Fibroblast of mammary gland (primary cell): ENCODE results near the gene ACADVL.

Source experiments
- DNase-seq: peaks from one replicate; pipeline ENCODE4 v3.0.0-alpha.2; 2010; ENCODE audit warnings: low read depth
- H3K4me3 ChIP-seq: 2 replicates; pipeline ENCODE4 v1.5.1; 2011; ENCODE audit warnings: low read depth, mild to moderate bottlenecking, low read length, moderate library complexity; ENCODE audit not compliant: control insufficient read depth
- TF ChIP-seq, protein P1 (sequence below): conservative IDR thresholded peaks from 2 replicates; pipeline ENCODE4 v1.5.1; 2011; ENCODE audit warnings: low read depth, low read length, inconsistent platforms; ENCODE audit not compliant: control insufficient read depth, insufficient read depth

ACADVL gene

DNA sequence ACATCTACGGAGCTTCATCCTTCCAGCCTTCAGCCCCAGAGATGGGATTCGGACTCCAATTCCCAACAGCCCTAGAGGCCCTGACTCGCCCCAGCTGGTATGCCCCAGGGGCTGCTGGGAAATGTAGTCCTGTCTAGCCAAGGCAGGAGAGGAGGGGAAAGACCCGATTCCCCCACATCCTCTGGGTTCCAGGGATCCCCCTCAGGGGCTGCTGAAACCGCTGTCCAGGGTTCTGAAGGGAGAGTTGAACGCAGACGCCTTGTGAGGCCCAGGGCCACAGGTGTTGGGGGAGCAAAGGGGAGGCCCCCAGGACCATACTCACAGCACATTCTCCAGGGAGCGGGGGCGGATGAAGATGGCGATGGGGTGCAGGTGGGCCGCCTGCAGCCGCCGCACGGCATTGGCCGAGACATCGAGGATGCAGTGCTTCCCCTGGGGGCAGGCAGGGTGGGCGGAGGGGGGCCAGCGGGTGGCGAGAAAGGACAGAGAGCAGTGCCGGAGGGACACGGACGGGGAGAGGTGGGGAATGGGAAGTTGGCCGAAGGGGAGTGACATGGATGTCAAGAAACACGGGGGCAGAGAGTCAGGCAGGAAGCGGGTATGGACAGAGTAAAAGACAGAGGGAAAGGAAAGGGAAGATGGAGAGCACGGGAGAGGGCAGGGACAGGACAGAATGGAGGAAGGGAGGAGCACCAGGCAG is 28.0 kb upstream of the ACADVL start:
- TF ChIP-seq, protein P1, sequence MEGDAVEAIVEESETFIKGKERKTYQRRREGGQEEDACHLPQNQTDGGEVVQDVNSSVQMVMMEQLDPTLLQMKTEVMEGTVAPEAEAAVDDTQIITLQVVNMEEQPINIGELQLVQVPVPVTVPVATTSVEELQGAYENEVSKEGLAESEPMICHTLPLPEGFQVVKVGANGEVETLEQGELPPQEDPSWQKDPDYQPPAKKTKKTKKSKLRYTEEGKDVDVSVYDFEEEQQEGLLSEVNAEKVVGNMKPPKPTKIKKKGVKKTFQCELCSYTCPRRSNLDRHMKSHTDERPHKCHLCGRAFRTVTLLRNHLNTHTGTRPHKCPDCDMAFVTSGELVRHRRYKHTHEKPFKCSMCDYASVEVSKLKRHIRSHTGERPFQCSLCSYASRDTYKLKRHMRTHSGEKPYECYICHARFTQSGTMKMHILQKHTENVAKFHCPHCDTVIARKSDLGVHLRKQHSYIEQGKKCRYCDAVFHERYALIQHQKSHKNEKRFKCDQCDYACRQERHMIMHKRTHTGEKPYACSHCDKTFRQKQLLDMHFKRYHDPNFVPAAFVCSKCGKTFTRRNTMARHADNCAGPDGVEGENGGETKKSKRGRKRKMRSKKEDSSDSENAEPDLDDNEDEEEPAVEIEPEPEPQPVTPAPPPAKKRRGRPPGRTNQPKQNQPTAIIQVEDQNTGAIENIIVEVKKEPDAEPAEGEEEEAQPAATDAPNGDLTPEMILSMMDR: no peak
- peak; percentile 37 for DNase-seq
- no peak overlapping the region for H3K4me3 ChIP-seq

DNA sequence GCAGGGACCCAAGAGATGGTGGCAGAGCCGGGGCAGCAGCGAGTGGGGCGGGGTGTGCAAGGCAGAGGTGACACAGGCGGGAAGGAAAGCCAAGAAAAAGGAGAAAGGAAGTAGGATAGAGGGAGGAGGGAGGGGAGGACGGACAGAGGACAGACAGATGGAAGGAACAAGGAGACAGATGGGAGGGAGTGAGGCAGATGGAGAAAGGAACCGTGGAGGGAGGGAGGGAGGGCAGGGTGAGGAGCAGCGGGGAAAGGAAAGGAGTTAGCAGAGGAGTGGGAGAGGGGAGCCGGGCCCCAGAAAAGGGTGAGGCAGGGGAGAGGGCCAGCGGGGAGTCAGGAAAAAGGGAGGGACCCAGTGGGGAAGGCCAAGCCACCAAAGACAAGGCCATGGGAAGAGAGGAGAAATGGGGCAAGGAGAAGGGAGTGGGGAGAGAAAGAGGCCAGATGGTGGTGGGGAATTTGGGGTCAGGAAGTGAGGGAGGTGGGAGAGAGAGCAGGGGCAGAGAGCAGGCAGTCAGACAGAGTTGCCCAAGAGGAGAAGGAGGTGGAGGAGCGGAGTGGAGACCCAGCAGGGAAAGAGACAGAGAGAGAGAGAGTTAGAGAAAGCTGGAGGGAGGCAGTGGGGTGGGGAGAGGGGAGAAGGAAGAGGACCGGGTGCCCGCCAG is 27.3 kb upstream of the ACADVL start:
- H3K4me3 ChIP-seq: no peak overlapping the region
- TF ChIP-seq, protein P1: no peak
- DNase-seq: no peak

GRCh38 chr17:7195971-7196370 is 23.8 kb upstream of the ACADVL start:
- no peak for DNase-seq
- H3K4me3 ChIP-seq: no peak overlapping the region
- TF ChIP-seq, protein P1: no peak

- TF ChIP-seq, protein P1: no peak
Measured at GRCh38 chr17:7196651-7197401, 22.9 kb upstream of the ACADVL start.

DNA sequence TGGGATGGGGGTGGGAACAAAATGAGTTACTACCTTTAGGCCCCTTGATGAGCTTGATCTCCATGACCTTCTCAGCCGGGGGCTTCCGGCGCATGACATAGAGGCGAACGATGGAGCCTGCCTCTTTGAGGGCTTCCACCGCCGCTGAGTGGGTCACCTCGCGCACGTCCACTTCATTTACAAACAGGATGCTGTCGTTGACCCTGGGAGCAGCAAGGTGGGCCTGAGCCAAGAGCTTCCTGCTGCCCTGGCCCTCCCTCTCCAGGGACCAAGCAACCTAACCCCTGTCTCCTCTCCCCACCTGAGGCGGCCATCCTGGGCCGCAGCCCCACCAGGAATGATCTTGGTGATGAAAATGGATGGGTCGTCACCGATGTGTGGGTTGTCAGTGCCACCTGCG is 16.3 kb upstream of the ACADVL start:
- H3K4me3 ChIP-seq: no peak overlapping the region
- DNase-seq: no peak
- TF ChIP-seq, protein P1: no peak

More at GRCh38 chr17:7196651-7197401, 22.9 kb upstream of the ACADVL start:
- DNase-seq: no peak
- no peak overlapping the region for H3K4me3 ChIP-seq

DNA sequence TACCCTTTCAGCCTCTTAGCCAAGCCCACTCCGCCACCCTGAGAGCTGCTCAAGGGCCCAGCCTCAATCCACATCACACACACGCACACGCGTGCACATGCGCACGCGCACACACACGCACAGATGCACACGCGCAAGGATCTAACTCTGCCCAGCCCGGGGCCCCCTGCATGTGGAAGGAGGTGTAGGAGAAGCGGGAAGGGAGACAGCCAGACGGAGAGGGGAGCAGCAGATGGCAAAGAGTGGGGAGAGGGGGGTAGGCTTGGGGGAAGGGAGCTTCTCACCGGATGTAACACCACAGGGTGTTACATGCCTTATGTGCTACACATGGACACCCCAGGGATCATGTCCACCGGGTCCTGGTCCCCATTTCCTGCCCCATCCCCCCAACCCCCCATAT is 15.4 kb upstream of the ACADVL start:
- no peak for DNase-seq
- peak overlapping the region; percentile 54 for H3K4me3 ChIP-seq
- TF ChIP-seq, protein P1: no peak
